SK-N-MC (cell line): Measurements from ENCODE around the gene MLANA.

Source experiments
- EZH2 ChIP-seq: fragments of 200-600 bp; sonication (generic); IDR thresholded peaks from one replicate; pipeline ENCODE4 v1.6.1; 2017; ENCODE audit warnings: antibody characterized with exemption
- FOXP2 ChIP-seq: optimal IDR thresholded peaks from 2 replicates; pipeline ENCODE3; 2011; ENCODE audit warnings: mild to moderate bottlenecking, moderate library complexity; ENCODE audit not compliant: insufficient read depth; ENCODE audit errors: extremely low read length, control extremely low read depth
- POLR2AphosphoS5 ChIP-seq: IDR thresholded peaks from 2 replicates; pipeline ENCODE4 v1.6.1; 2012; ENCODE audit warnings: mild to moderate bottlenecking, low read depth, low read length, borderline replicate concordance

DNA sequence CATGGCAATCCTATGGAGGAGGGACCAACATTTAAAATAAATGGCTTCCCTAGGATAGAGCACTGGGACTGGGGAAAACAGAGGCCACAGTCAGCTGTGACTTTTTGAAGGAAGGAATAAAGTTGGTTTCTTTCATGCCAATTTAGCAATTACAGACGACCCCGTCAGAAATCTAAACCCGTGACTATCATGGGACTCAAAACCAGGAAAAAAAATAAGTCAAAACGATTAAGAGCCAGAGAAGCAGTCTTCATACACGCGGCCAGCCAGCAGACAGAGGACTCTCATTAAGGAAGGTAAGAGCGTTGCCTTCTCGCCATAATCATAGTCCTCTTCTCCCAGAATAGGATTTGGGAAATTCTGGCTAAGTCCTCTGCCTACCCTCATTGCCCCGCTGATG is at the start of gene MLANA:
- TF ChIP-seq EZH2 (no peak), POLR2AphosphoS5 (no peak), FOXP2 (no peak)
